Osteocyte (in vitro differentiated cells): Measurements from ENCODE around the gene TMEM183A. TPM values are rescaled to one million over a fixed set of nuclear protein-coding genes. Genes with fewer than 3 reads are reported as not detected.
"Not testable (repeated sequence)": the region's sequence is repeated elsewhere in the genome, so short reads cannot be mapped to it uniquely, and the experiment has no call there.

Experiments
- DNase-seq: peaks from one replicate; pipeline ENCODE4 v3.0.0; 2021; ENCODE audit warnings: mixed read lengths; ENCODE audit not compliant: unreplicated experiment; ENCODE audit errors: extremely low spot score
- H3K27ac Mint-ChIP-seq: one replicate; pipeline ENCODE4 v1.8.0; 2021; ENCODE audit warnings: mild to moderate bottlenecking, mixed read lengths; ENCODE audit not compliant: unreplicated experiment
- H3K27me3 Mint-ChIP-seq: one replicate; pipeline ENCODE4 v1.8.0; 2021; ENCODE audit warnings: mixed read lengths; ENCODE audit not compliant: unreplicated experiment
- H3K36me3 Mint-ChIP-seq: one replicate; pipeline ENCODE4 v1.8.0; 2021; ENCODE audit warnings: mixed read lengths; ENCODE audit not compliant: unreplicated experiment
- H3K4me1 Mint-ChIP-seq: one replicate; pipeline ENCODE4 v1.8.0; 2021; ENCODE audit warnings: mixed read lengths; ENCODE audit not compliant: unreplicated experiment
- H3K4me3 Mint-ChIP-seq: one replicate; pipeline ENCODE4 v1.8.0; 2021; ENCODE audit warnings: mild to moderate bottlenecking, moderate library complexity, mixed read lengths; ENCODE audit not compliant: unreplicated experiment
- H3K9me3 Mint-ChIP-seq: one replicate; pipeline ENCODE4 v1.8.0; 2021; ENCODE audit warnings: mixed read lengths; ENCODE audit not compliant: unreplicated experiment
- CTCF ChIP-seq: fragments of 200-600 bp; sonication (generic); IDR thresholded peaks from 2 replicates; pipeline ENCODE4 v1.5.0; 2021; ENCODE audit warnings: antibody characterized with exemption, mild to moderate bottlenecking, moderate library complexity
- total RNA-seq: library from RNA; stranded (reverse); gene quantifications from 2 replicates; pipeline ENCODE4 v1.2.1, GENCODE V29; 2021

TMEM183A gene
- total RNA-seq, 1 donor from 2014 or later = 59.6 TPM

GRCh38 chr1:202976633-202977032 is 30.5 kb upstream of the TMEM183A start:
- Mint-ChIP-seq H3K36me3 (no peaks in the 10 kb centered on the region), H3K9me3 (no peaks in the 10 kb centered on the region), H3K27ac (no peak overlapping the region), H3K4me3 (no peak overlapping the region), H3K27me3 (peaks cover 83% of the 10 kb centered on the region), H3K4me1 (no peaks in the 10 kb centered on the region)
- no peak for DNase-seq
- TF ChIP-seq CTCF = no peak

GRCh38 chr1:202979459-202979858 is 27.7 kb upstream of the TMEM183A start:
- no peak overlapping the region for H3K4me3 Mint-ChIP-seq
- H3K27ac Mint-ChIP-seq = no peak overlapping the region
- peaks cover 77% of the 10 kb centered on the region for H3K27me3 Mint-ChIP-seq
- TF ChIP-seq CTCF = no peak
- H3K4me1 Mint-ChIP-seq = no peaks in the 10 kb centered on the region
- no peaks in the 10 kb centered on the region for H3K36me3 Mint-ChIP-seq
- DNase-seq = no peak
- H3K9me3 Mint-ChIP-seq = no peaks in the 10 kb centered on the region

- Mint-ChIP-seq H3K27ac (no peak overlapping the region), H3K36me3 (no peaks in the 10 kb centered on the region), H3K27me3 (peaks cover 70% of the 10 kb centered on the region), H3K9me3 (no peaks in the 10 kb centered on the region), H3K4me1 (no peaks in the 10 kb centered on the region), H3K4me3 (no peak overlapping the region)
- DNase-seq = no peak
- TF ChIP-seq CTCF = no peak
Measured at GRCh38 chr1:202981939-202982338, 25.2 kb upstream of the TMEM183A start.

DNA sequence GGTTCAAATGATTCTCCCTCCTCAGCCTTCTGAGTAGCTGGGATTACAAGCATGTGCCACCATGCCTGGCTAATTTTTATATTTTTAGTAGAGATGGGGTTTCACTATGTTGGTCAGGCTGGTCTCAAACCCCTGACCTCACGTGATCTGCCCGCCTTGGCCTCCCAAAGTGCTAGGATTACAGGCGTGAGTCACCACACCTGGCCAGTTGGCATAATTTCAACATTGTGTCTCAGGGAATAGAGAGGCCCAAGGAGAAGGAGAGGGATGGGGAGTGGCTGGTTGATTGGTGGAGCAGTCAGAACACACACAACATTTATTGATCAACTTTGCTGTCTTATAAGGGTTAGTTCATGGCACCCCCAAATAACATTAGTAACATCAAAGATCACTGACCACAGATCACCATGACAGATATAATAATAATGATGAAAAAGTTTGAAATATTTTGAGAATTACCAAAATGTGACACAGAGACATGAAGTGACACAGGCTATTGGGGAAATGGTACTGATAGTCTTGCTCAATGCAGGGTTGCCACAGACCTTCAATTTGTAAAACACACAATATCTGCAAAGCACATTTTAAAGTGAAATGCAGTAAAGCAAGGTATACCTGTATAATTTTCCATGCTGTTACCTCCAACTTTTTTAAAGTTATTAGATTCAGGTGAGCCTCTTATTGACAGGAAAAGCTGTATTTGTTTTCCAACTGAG is 24.3 kb upstream of the TMEM183A start:
- Mint-ChIP-seq H3K4me1 (no peaks in the 10 kb centered on the region), H3K27me3 (peaks cover 68% of the 10 kb centered on the region), H3K27ac (no peak overlapping the region), H3K4me3 (no peak overlapping the region), H3K9me3 (no peaks in the 10 kb centered on the region), H3K36me3 (no peaks in the 10 kb centered on the region)
- DNase-seq = no peak
- no peak for TF ChIP-seq CTCF

DNA sequence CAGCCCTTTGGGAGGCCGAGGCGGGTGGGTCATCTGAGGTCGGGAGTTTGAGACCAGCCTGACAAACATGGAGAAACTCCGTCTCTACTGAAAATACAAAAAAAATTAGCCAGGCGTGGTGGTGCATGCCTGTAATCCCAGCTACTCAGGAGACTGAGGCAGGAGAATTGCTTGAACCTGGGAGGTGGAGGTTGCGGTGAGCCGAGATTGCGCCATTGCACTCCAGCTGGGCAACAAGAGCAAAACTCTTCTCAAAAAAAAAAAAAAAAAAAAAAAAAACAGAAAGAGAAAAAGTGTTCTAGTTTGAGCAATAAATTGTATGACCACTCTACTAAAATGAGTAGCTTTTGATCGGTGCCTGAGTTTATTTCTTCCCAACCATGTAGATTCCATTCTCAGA is 21.1 kb upstream of the TMEM183A start:
- not testable (repeated sequence) for H3K4me3 Mint-ChIP-seq, H3K9me3 Mint-ChIP-seq, DNase-seq, H3K4me1 Mint-ChIP-seq, H3K27ac Mint-ChIP-seq, H3K36me3 Mint-ChIP-seq
- peaks cover 70% of the 10 kb centered on the region for H3K27me3 Mint-ChIP-seq
